HG02759 (cell line): ENCODE measurements around the gene NCF2.
"Not testable (repeated sequence)": the region's sequence is repeated elsewhere in the genome, so short reads cannot be mapped to it uniquely, and the experiment has no call there.

Experiments
- ATAC-seq: cut with Tn5 transposase; IDR thresholded peaks from one replicate; pipeline ENCODE4 v1.9.1; 2021; ENCODE audit warnings: mild to moderate bottlenecking, moderate library complexity; ENCODE audit not compliant: unreplicated experiment

NCF2 gene

DNA sequence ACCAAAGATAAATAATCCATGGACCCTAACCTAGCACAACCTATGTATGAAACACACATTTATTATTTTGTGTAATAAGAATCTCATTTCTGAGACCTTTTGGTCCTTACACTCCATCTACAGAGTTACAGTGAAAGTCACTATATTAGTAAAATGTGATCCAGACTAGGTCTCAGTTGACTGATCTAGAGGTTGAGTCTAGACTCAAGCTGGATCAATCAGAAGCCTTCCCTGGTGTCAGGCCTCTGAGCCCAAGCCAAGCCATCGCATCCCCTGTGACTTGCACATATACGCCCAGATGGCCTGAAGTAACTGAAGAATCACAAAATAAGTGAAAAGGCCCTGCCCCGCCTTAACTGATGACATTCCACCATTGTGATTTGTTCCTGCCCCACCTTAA, 22.7 kb upstream of the NCF2 start:
- not testable (repeated sequence) for ATAC-seq

DNA sequence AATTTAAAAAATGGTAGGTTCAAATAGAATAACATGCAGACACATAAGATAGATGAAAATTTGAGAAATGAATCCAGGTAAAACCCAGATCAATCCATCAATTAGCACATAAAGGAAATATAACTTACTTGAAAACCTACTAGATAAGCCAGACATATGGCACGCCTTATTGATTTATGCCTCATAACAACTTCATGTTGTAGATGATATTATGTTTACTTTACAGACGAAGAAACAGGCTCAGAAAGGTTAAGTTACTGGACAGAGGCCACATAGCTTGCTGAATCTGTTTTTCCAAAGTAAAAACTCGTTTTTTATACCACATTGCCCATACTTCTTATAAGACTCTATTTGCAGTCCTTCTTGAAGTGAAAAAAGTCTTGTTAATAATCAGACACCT, 22.1 kb upstream of the NCF2 start:
- ATAC-seq: no peak

DNA sequence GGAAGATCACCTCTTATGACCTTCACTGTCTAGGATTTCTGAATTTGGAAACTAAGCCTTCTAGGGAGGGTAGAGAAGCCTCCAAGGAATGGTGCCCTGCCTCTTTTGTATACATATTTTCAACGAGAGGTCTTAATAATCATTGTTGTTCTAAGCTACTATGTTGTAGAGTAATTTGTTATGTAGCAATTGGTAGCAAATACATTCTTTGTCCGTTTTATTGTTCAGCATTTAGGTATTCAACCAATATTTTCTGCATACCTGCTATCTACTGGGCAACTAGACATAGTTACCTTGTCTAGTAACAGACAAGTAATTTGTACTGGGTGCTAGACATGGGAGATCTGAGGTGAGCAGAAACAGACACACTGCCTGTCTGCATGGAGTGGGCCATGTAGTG, 20.8 kb upstream of the NCF2 start:
- ATAC-seq: no peak

DNA sequence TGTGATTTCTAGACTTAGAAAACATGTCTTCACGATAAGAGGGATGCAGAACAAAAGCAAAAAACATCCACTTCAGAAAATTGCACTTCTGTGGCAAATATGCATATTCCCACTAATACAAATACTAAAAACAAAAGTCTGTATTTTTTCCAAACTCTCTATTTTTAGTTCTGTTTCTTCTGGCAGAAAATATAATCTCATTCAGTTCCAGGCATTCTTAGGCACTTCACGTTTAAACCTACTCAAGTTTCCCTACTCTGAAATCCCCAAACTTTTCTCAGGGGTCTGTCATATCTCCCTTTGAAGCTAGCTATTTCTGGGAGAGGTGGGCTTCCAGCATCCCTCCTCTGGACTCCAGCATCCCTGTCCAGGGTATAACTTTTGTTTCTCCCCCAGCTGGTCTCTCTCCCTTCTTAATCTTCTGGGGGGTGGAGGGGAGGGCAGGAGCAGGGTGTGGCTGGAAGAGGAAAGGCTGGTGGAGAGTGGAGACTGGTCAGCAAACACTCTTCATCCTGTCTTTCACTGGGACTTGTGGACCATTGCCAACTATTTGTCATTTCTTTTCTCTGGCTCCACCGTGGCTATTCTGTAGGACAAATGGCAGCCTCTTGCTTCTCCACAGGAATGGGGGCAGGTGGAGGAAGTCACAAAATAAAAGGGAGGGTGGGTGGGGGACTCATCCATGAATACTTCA, 19.6 kb upstream of the NCF2 start:
- no peak for ATAC-seq

DNA sequence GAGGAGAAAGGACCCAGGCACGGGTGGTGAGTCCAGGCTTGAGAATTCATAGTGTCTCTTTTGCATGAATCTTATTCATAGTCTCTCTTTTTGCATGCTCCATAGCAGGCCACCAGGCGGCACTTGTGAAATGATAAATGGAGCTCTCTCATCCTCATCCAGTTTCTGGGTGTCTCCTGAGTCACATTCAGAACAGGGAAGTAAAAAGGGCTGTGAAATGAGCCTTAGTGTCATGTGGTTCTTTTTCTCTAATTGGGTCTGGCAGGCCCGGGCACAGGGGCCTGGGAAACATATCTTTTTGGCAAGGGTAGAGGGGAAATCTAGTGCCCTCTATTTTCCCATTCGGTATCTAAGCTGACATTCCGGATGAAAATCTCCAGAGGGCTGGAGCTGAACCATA, 19.1 kb upstream of the NCF2 start:
- ATAC-seq: peak; percentile 50

DNA sequence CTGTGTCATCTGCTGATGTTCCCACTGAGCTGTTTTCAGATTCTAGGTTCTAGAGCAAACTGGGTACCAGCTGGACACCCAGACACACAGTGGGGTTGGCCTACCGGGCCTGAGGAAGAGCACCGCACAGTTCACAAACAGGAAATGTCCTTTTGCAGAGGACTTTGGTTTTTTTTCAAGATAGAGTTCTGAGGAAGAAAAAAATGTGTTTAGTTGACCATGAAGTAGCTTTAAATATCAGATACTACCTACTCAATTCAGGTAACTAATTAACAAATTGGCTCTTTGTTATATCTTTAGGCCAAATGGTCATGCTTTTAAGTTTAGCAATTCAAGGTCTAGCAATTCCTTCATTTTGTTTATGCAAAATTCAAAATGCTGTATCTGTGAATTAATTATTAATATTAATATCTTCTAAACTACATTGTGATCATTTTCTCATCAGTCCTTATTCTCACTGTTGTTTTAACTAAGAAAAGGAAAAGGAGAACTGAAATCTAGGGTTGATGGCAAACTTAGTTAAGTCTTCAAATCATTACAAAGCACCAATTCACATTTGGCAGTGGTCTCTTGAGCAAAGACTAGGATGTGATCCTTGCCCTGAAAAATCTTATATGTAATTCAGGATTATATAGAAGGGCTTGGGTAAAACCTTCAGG, 17.2 kb upstream of the NCF2 start:
- peak; percentile 55 for ATAC-seq

DNA sequence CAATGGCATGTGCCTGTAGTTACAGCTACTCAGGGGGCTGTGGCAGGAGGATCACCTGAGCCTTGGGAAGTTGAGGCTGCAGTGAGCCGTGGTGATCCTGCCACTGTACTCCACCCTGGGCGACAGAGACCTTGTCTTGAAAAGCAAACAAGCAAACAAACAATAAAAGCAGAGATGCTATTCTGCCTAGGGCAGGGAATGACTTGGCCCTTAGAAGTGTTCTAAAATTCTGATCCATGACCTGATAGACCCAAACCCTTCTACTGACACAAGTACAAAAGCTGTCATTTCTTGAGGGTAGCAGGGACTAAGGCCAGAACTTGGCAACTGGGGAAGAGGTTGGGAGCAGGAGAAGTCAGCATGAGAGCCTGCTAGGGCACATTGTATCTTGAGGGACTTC, 15.6 kb upstream of the NCF2 start:
- ATAC-seq: no peak

DNA sequence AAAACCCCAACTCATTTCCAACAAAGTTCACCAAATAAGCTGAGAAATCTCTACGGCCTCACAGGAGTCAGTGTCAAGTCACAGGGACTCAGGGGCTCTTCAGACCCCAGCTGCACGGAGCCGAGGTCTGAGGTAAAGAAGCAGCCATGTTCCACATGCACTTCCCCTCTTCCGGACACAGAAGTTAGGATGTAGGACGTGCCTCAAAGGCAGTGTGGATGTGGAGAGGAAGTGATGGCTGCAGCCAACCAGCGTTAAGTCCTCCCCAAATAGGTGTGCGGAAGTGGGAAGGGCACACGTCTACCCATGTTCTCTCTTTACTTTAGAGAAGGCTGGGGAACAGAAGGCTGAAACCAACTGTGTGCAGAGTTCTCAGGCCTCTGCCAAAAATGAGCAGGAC, 14.6 kb upstream of the NCF2 start:
- ATAC-seq: no peak

DNA sequence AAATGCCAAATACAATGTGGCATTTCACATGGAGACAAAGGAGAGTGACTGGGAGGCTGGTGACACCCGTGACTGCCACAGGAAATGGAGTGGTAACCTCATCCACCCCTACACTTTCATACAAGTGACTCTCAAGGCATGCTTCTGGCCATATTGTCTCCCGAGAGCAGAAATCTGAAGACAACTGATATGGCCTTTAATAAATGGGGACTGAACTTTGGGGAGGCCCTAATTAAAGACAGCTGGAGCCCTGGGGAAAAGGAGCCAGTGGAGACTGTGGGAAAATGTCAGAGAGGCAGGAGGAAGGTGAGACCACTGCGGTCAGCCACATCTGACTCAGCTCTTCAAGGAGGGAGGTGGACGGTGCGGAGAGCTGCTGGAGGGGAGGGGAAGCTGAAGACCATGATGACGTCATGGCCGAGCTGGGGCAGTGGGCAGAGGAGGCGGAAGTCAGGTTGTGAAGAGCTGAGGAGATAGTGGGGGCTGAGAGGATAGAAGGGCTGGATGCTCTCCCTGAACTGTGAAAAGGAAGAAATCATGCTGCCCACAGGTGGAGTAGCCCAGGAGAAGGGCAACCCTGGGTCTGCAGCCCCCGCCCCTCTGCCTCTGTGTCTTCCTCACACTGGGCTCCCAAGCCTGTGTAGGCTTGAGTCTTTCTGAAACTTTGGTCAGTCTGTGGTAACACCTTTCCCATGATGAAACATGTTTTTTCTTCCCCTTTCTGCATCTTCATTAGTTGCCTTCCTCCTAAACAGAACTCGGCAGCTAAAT, 14.0 kb upstream of the NCF2 start:
- ATAC-seq: no peak

DNA sequence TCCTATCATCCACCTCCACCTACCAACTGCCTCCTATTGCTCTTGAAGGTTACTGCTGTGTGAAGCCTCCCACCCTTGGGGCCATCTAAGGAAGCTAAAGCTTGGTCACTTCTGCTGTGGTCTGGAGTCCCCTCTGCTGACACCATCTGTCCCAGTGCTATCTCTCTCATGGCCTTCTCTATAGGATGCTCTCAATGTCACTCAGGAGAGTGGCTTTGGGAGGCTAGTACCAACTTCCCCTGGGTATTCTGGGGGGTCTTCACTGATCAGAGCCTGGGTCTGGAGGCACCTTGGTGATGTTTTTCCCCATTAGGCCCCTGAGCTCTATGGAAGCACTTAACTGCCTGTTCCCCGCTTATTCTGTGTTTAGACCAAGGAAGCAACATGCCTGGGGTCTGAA, 12.3 kb upstream of the NCF2 start:
- ATAC-seq: no peak

DNA sequence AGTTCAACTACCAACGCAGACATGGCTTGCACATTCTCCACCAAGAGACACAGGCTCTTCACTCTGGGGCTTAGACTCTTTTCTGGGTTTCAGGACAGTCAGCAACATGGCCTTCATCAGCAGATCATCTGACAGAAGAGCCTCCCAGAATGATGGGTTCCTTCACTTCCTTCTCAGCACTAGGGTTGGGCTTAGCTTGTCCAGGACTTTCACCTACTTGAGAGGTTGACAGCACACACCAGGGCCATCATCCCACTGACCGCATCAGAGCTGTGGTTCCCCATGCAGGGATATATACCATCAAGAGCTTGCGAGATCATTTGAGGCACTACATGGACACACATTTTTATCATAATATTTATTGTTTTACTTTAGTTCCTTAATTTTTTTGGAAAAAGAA, 10.4 kb upstream of the NCF2 start:
- ATAC-seq: no peak

DNA sequence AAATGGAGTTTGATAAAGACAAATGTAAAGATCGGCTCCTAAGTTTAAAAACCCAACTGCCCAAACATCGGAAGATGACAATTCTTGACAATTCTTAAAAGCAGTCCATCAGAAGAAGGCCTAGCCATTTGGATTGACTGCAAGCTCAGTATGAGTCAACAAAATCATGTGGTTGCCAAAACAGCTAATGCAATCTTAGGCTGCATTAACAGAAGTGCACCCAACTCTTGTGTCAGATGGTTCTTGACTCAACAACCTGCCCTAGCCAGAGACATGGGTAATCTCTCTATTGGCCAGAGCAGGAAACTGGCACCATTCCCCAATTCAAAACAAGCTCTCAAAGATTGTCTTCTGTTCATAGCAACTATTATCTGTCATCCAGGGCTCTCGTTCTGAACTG, 9.9 kb upstream of the NCF2 start:
- ATAC-seq: no peak

DNA sequence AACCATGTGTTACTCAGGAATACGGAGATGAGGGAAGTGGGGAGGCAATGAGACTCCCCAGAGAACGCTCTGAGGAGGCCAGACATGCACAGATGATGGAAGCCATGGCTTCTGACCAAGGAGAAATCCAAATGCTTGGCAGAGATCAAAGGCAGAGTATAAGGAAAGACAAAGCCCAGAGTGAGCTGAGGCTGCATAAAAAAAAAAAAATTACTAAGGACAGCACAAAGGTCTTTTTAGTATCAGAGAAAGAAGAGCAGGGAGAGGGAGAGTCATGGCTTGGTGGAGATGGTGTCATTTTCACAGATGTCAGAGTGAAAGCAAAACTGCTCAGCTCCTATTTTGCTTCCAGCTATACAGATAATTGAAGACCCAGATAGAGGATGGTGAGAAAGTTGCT, 8.1 kb upstream of the NCF2 start:
- peak; percentile 67 for ATAC-seq

DNA sequence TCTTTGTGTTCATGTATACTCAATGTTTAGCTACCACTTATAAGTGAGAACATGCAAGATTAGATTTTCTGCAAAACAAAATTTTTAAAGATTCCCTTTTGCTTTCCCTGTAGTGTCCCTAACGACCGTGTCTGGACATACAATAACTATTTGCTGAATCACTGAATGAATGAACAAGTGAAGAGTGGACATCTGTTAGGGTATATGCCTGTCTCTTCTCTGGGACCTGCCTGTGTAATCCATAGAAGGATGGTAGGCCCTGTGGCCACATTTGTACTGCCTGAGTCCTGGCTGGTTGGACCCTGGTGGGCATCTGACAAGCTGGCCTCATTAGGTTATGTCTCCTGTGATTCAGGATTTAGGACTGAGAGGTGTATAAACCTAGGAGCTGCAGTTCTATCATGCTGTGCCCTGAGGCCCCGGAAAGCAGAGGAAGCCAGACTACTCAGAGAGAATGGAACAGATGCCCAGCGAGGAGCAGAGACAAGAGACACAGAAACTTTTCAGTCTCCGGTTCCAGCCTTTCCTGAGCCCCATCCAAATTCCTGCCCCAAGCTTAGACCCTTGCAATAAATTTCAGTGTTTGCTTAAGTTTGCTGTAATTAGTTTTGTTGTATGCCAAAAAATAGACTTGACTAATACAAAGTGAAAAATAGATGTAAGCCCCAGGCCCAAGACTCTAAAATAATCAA, 7.5 kb upstream of the NCF2 start:
- ATAC-seq: no peak

DNA sequence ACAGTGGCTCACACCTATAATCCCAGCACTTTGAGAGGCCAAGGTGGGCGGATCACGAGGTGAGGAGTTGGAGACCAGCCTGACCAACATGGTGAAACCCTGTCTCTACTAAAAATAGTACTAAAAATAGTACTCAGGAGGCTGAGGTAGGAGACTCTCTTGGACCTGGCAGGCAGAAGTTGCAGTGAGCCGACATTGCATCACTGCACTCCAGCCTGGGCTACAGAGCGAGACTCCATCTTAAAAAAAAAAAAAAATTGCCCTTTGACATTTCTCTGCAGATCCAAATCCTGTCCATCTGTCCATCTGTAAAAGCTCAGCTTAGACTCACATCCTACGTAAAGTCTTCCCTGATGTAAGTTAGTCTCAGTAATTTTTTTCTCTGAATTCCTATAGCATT, 6.2 kb upstream of the NCF2 start:
- no peak for ATAC-seq

DNA sequence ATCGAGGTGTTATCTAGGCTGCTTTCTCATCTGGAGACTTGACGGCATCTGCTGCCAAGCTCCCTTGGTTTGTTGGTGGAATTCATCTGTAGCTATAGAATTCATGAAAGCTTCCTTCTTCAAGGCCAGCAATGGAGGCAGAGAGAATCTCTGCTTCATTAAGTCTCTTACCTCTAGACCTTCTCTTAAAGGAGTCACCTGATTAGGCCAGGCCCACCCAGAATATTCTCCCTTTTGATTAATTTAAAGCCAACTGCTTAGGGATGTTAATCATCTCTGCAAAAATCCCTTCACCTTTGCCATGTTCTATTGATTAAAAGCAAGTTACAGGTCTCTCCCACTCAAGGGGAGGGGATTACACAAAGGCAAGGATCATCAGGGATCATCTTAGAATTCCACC, 5.3 kb upstream of the NCF2 start:
- no peak for ATAC-seq

DNA sequence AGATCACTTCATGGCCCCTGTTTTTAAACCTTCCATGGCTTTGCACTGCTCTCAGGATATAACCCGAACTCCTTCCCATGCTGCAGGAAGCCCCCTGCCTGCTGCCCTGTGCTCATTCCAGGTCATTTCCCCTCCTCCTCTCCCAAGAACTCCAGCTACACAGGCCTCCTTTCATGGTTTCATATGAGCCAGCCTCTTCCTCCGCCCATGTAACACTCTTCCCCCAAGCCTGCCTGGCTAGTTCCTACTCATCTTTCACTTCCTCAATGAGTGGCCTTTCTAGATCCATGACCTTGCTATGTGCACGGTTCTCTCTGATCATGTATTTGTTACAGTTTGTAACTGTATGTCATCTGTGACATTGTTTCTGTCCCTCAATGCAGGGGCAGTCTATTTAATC, 3.1 kb upstream of the NCF2 start:
- ATAC-seq: peak; percentile 55

DNA sequence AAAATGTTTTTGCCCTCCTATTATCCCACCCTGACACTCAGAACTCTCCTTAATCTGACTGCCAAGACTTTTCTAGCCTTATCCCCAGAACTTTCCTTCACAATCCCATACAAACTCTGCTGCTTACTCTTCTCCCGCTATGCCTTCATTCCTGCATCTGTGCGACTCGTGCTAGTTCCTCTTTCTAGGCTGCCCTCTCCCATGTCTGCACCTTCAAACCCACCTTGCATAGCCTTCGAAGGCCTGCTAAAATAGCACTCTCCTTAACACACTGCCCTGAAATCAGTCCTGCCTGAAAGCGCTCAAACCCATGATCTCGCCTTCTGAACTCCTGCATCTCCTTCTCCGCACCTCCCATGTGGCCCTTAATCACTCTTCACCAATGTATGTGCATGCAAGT, 2.5 kb upstream of the NCF2 start:
- ATAC-seq: no peak

DNA sequence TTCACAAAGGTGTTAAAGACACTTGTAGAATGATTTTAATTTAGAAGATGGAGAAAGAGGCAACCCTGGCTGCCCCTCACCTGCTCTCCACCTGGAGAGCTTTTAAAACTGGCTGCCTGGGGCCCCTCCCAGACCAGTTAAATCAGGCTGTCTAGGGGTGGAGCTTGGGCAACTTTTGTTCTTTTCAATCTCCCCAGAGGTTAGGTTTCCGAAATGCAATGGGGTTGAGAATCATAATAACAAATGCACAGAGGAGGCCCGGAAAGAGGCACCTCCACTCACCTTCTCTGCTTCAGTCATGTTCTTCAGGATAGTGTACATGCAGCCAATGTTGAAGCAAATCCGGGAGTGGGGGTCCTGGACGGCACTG, 400 bp downstream of the NCF2 start:
- no peak for ATAC-seq

DNA sequence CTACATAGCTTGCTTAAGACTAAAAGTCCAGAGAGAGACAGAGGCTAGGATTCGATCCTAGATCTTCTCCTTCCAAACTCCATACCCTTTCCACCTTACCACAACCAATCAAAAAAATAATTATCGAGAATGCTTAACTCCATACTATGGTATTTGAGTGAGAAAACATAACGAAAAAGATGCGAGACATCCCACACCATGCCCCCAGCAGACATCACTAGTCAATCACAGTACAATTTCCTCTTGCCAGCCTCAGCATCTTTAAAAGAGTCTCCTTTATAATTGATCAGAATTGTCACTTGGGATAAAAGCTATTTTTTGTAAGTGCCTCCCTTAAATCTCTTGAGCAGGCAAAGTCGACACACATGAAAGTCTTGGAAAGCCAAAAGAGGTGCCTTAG, 875 bp downstream of the NCF2 start:
- ATAC-seq: no peak

DNA sequence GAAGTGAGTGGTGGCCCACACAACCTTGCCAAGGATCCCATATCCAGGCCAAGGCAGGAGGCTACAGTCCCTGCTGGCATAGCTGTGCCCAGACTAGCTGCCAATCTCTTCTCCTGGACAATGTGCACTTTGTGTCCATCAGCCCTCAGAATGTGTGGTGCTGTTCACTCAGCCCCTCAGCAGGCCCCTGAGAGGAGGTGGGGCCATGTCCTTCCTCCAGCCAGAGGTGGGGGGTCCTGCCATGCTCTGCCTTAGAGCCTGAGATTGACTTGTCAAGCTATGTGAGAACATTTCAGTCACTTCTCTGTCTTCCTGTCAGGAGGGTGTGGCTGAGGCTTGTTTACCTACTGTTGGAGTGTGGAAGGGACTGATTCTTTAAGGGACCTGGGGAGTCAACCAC, 1.4 kb downstream of the NCF2 start:
- no peak for ATAC-seq

DNA sequence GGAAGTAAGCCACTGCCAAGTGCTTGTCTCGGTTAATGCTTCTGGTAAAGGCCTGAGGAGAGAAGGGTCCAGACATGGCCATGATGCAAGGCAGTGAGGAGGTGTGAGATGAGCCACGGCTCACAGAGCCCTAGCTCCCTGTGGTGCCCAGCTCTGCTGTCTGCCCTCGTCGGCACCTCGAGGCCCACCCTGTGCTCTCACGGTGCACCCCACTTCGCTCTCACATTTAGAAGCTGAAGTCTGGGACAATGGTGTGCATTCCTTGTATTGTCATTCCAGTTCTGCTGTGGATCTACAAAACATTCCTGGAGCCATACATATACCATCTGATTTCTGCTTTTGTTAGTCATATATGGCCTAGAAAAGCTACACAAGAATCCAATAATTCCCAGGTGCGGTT, 3.3 kb downstream of the NCF2 start:
- ATAC-seq: no peak
